NK-92 (cell line): ENCODE data around the gene SMIM41.

Experiments
- DNase-seq: peaks from one replicate; lab custom pipeline; 2025; ENCODE audit not compliant: unreplicated experiment; lab: John Stamatoyannopoulos, UW

Gene SMIM41

GRCh38 chr12:52120951-52121823, 41.7 kb downstream of the SMIM41 start:
- DNase-seq, result no peak

GRCh38 chr12:52121824-52122539, 42.5 kb downstream of the SMIM41 start:
- no peak for DNase-seq

- no peak for DNase-seq
Observed at GRCh38 chr12:52122540-52122871, 43.0 kb downstream of the SMIM41 start.

- DNase-seq, result no peak
Observed at GRCh38 chr12:52122904-52123303, 43.4 kb downstream of the SMIM41 start.

- DNase-seq, result no peak
Observed at GRCh38 chr12:52123487-52124186, 44.1 kb downstream of the SMIM41 start.

- DNase-seq, result no peak
Observed at GRCh38 chr12:52125476-52125900, 46.0 kb downstream of the SMIM41 start.

- DNase-seq, result no peak
Observed at GRCh38 chr12:52126050-52126604, 46.6 kb downstream of the SMIM41 start.

- DNase-seq, result no peak
Observed at GRCh38 chr12:52126605-52127578, 47.4 kb downstream of the SMIM41 start.

GRCh38 chr12:52127683-52128450, 48.4 kb downstream of the SMIM41 start:
- no peak for DNase-seq

- no peak for DNase-seq
Observed at GRCh38 chr12:52130711-52131110, 51.2 kb downstream of the SMIM41 start.

GRCh38 chr12:52132754-52133161, 53.3 kb downstream of the SMIM41 start:
- no peak for DNase-seq

- DNase-seq, result no peak
Observed at GRCh38 chr12:52137746-52138145, 58.2 kb downstream of the SMIM41 start.

GRCh38 chr12:52139147-52139546, 59.6 kb downstream of the SMIM41 start:
- DNase-seq, result no peak

- no peak for DNase-seq
Observed at GRCh38 chr12:52139579-52140062, 60.1 kb downstream of the SMIM41 start.

- DNase-seq, result no peak
Observed at GRCh38 chr12:52141306-52141705, 61.8 kb downstream of the SMIM41 start.

GRCh38 chr12:52141875-52142274, 62.4 kb downstream of the SMIM41 start:
- DNase-seq, result no peak

- no peak for DNase-seq
Observed at GRCh38 chr12:52142431-52142830, 62.9 kb downstream of the SMIM41 start.

- DNase-seq, result no peak
Observed at GRCh38 chr12:52144512-52145227, 65.2 kb downstream of the SMIM41 start.
